Urinary bladder (tissue), 4 donors: Measurements from ENCODE around the gene GRM7. TPM values are rescaled to one million over a fixed set of nuclear protein-coding genes. Genes with fewer than 3 reads are reported as not detected.

ENCODE experiments used
- DNase-seq: peaks from one replicate; pipeline ENCODE4 v3.0.0-alpha.2; 2015; ENCODE audit errors: extremely low spot score
- H3K27ac ChIP-seq: one replicate; pipeline ENCODE4 v1.5.1; 2013; ENCODE audit warnings: low read depth, mild to moderate bottlenecking, moderate library complexity
- H3K36me3 ChIP-seq: one replicate; pipeline ENCODE4 v1.6.1; 2013; ENCODE audit warnings: mild to moderate bottlenecking, moderate library complexity; ENCODE audit not compliant: insufficient read depth
- H3K4me1 ChIP-seq: one replicate; pipeline ENCODE4 v1.6.1; 2013; ENCODE audit warnings: mild to moderate bottlenecking, moderate library complexity; ENCODE audit not compliant: insufficient read depth
- H3K4me3 ChIP-seq: one replicate; pipeline ENCODE4 v1.5.1; 2013; ENCODE audit warnings: low read depth, low read length
- WGBS: extraction: QIAGEN DNeasy Blood & Tissue Kit; methylation state at CpG from one replicate; pipeline ENCODE4 v1.1.7; 2013; 5-methylcytosine and 5-hydroxymethylcytosine counted together
- polyA plus RNA-seq: library from polyadenylated mRNA; stranded (reverse); fragments of 200-250 nt; gene quantifications from one replicate; pipeline ENCODE4 v1.2.3, GENCODE V29; 2013
- total RNA-seq: library from RNA; depleted of rRNA; stranded (reverse); fragments of >200 nt; gene quantifications from one replicate; pipeline ENCODE4 v1.2.3, GENCODE V29; 2014
- donor health status: healthy with polysubstance abuse.
- donor health status: healthy.

GRM7 gene
- total and polyA plus RNA-seq, 2 donors = 2.3 to 14.6 TPM

DNA sequence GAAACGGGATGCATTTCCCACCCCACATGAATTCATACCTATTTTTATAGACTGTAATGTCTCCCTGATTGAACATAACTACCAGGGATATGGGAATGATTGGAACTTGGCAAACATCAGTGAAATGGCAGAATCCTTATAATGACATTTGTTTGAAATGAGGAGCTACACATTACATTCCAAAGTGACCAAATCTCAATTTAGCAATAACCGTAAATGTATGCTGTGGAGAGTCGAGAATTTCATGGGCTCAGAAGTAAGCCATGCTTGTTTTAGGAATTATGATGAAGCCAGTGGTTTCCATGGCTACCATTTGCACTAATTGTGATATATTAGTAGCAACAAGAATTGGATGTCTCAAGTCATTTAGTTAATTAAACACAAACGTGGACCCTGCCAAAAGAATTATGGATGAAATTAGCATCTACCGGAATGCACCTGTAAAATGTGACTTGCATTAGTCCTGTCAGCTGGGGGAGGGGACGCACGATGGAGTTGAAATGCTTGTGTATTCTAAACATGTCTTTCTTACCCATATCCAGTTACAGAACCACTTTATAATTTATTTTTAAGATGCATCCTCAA, 760.2 kb downstream of the GRM7 start:
- 83% methylated on average over 7 of the region's 7 CpGs for WGBS
- Histone ChIP-seq H3K36me3 (no peaks in the 10 kb centered on the region), H3K4me1 (no peaks in the 10 kb centered on the region), H3K4me3 (no peak overlapping the region), H3K27ac (no peak overlapping the region)
- no peak for DNase-seq

DNA sequence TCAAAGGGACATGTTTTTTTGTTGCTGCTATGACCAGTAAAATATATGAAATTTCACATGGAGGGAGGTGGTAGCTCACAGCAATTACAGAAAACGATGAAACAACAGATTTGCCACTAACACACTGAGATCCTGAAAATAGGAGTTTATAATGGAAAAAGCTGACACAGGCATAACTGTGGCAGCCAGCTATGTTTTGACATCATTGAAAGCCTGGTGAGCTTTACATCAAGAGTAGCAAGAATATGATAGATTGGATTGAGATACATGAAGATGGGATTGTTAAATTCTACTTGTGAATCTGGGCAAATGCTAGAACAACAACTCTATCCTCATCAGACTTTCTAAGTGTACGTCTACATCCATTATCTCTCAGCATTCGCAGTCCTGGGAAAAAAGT, 760.7 kb downstream of the GRM7 start:
- Histone ChIP-seq H3K4me3 (no peak overlapping the region), H3K4me1 (no peaks in the 10 kb centered on the region), H3K27ac (no peak overlapping the region), H3K36me3 (no peaks in the 10 kb centered on the region)
- DNase-seq = no peak
- WGBS = 88% methylated on average over 3 of the region's 3 CpGs

DNA sequence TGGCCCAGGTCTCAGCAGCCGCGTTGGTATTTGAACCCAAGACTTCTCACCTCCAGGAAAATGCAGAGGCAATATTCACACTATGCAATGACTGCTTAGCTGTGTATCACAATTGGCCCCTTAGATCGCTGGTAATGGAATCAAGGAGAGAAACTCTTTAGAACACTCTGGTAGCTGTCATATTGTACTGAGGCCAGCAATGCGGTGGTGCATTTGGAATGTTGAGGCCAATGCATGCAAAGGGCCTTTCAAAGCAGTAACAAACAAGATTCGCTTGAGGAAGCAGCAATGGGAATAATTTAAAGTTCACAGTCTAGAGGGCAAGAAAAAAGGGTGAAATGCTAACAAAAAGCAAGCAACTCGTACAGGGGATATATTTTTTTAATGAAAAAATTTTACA, 764.1 kb downstream of the GRM7 start:
- H3K4me1 ChIP-seq = no peaks in the 10 kb centered on the region
- no peaks in the 10 kb centered on the region for H3K36me3 ChIP-seq
- no peak overlapping the region for H3K4me3 ChIP-seq
- DNase-seq = no peak
- 91% methylated on average over 6 of the region's 6 CpGs for WGBS
- H3K27ac ChIP-seq = no peak overlapping the region

DNA sequence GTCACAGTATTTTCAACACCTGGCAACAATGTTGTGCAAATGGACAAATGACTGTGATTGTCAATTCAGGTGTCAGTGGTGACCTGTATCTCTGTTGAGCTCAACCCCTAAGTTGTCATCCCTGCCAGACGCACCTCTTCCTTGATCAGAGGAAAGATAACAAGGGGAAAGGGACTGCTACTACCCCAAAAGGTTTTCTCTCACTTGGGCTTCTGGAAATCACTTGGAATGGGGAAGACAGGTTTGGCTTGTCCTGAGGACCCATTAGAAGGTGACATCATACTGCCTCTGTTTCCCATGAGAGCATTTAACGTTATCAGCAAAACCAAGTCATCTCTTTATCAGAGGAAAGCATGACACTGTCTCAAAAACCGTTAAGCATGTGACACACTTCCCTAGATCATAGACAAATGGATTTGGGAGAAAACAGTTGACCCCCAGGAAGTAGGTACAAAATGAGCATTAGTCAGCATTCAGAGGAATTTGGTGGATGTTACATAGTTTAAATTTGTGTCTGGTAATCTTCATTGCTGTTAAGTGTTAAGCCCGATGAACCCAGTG, 769.5 kb downstream of the GRM7 start:
- Histone ChIP-seq H3K36me3 (no peaks in the 10 kb centered on the region), H3K4me1 (no peaks in the 10 kb centered on the region), H3K27ac (no peak overlapping the region), H3K4me3 (no peak overlapping the region)
- DNase-seq = no peak
- WGBS = 50% methylated on average over 4 of the region's 4 CpGs

DNA sequence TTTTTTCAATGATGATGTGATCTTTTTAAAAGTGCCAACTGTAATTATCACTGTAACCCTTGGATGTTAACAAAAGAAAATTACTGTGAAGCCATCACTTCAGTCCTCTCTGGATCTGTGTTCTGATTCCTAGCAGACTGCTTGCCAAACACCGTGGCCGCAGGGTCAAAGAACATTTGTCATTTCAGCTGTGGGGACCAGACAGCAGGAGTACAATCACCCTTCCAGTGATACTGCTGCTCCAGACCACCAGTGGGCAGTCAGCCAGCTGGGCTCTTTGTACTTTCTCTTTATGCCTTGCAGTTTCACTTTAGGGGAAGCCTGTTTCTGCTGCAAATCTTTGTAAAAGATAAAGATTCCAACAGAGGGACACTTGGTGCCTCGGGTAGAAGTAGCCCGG, 770.0 kb downstream of the GRM7 start:
- DNase-seq = no peak
- WGBS = 24% methylated on average over 4 of the region's 4 CpGs

DNA sequence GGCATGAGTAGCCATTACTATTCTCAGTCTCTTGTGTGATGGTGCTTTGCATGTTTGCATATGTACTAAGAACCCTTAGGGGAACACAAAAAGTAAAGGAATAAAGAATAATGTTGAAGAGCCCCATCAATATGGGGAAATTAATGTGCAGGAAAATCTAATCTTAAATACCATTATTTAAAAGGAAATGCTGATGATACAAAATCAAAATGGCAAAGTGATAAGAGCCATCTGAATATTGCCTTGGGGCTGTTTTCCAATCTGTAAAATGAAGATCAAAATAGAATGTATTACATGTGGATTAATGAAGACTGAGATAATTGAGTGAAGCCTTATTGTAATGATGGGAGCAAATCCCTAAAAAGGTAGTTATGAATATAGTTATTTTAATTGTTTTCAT, 771.4 kb downstream of the GRM7 start:
- DNase-seq = no peak
- Histone ChIP-seq H3K36me3 (no peaks in the 10 kb centered on the region), H3K4me3 (no peak overlapping the region), H3K27ac (no peak overlapping the region), H3K4me1 (no peaks in the 10 kb centered on the region)

More for the DNA sequence above, 770.0 kb downstream of the GRM7 start:
- no peaks in the 10 kb centered on the region for H3K36me3 ChIP-seq
- H3K27ac ChIP-seq = no peak overlapping the region
- no peak overlapping the region for H3K4me3 ChIP-seq
- H3K4me1 ChIP-seq = no peaks in the 10 kb centered on the region

DNA sequence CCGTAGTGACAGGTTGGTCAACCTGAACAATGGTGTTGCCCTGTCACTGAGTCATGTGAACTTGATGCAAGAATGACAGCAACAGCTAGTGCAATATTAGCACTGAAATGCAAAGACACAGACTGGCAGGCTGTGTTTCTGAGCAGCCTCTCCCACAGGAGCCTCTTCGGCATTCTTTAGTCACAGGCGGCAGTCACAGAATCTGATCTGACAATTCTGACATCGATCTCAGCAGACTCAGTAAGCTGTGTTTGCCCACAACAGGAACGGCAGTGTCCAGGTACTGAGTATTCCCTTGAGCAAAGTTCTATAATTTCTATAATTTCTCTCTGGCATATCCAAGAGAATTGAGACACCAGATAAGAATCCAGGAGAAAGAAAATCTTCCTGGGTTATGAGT, 776.8 kb downstream of the GRM7 start:
- 61% methylated on average over 5 of the region's 5 CpGs for WGBS
- no peaks in the 10 kb centered on the region for H3K36me3 ChIP-seq
- H3K4me1 ChIP-seq = no peaks in the 10 kb centered on the region
- H3K4me3 ChIP-seq = no peak overlapping the region
- no peak for DNase-seq
- H3K27ac ChIP-seq = no peak overlapping the region

DNA sequence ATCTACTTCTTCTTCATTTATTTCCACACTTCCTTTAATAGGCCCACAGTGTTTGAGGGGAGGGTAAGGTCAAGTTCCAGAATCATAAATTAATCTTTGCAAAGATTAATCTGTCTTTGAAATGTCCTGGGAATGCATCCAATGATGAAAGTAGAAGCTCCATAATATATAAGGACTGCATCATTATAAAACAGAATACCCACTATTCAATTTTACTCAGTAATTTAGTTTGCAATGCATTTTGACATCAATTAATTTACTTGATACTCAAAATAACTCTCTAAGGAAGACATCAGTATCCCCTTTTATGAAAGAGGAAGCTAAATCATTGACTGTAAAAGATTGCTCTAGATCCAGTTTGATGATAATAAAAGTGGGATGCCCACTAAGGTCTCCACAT, 777.2 kb downstream of the GRM7 start:
- H3K4me3 ChIP-seq = no peak overlapping the region
- no peak for DNase-seq
- no peaks in the 10 kb centered on the region for H3K4me1 ChIP-seq
- H3K36me3 ChIP-seq = no peaks in the 10 kb centered on the region
- H3K27ac ChIP-seq = no peak overlapping the region

DNA sequence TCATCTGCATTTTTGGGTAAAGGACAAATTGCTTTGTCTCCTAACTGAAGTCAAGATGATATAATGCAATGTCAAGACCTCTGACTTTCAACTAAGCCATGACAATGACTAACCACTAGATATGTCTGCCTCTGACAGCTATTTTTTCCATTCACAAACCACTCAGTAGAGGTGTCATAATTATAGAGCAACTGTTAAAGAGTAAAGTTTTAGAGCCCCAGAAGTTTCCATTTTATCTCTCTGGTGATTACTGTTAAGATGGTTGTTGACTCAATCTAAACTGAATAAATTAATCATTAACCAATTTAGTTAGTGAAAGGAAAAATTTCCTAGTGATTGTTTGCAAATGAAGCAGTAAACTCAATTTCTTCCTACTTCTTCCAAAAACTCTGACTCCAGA, 779.9 kb downstream of the GRM7 start:
- no peaks in the 10 kb centered on the region for H3K36me3 ChIP-seq
- H3K4me3 ChIP-seq = no peak overlapping the region
- H3K27ac ChIP-seq = no peak overlapping the region
- no peaks in the 10 kb centered on the region for H3K4me1 ChIP-seq
- no peak for DNase-seq

DNA sequence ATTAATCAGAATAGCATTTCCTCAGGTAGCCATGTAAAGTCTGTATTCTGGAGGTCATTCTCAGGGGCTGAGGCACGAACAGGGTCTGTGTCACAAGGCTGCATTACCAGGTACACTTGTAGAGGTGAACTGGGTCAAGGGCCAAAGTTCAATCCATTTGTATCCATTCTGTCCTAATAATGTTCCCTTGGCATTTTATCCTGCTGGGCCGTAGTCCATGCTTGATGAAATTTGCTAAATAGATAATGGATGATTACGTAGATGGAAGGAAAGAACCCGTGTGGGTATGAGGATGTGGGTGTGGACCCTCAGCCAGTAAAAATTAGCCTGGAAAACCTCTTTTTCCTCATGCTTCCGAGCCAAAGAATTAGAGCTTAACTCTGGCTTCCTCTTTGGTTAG, 785.9 kb downstream of the GRM7 start:
- H3K4me1 ChIP-seq = no peaks in the 10 kb centered on the region
- H3K27ac ChIP-seq = no peak overlapping the region
- H3K4me3 ChIP-seq = no peak overlapping the region
- DNase-seq = no peak
- H3K36me3 ChIP-seq = no peaks in the 10 kb centered on the region
- 83% methylated on average over 5 of the region's 5 CpGs for WGBS

DNA sequence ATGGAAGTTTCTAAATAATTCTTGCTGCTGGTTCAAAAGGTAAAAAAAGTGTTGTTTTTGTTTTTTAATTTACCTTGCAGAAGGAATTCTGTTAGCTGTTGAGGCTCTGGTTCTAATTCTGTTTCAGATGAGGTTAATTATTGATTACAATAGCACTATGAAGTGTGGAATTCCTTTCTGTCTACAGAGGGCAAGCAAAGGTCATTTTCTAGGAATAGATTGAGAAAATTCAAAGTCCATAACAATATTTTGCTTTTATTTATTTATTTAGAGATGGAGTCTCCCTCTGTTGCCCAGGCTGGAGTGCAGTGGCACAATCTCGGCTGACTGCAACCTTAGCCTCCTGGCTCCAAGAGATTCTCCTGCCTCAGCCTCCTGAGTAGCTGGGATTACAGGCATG, 789.6 kb downstream of the GRM7 start:
- Histone ChIP-seq H3K4me3 (no peak overlapping the region), H3K36me3 (no peaks in the 10 kb centered on the region), H3K4me1 (no peaks in the 10 kb centered on the region), H3K27ac (no peak overlapping the region)
- no peak for DNase-seq
- 92% methylated on average over 1 of the region's 1 CpG for WGBS

DNA sequence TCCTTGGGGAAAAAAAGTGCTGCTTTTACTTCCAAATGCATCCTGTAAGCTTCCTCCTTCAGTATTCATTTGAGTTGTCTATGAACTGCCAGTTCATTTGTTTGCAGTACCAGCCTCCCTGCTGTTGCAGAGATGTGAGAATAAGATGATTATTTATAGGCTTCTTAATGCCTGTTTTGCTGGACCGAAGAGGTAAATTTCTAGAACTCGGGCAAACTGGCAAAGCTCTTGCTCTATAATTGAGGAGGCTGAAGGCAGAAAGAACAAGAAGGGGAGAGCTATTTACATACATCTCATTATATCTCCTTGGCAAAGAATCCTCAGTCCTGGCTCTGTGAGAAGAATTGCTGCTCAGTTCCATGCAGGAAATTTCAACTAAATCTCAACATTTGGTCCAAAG, 790.4 kb downstream of the GRM7 start:
- 50% methylated on average over 2 of the region's 2 CpGs for WGBS
- no peaks in the 10 kb centered on the region for H3K4me1 ChIP-seq

DNA sequence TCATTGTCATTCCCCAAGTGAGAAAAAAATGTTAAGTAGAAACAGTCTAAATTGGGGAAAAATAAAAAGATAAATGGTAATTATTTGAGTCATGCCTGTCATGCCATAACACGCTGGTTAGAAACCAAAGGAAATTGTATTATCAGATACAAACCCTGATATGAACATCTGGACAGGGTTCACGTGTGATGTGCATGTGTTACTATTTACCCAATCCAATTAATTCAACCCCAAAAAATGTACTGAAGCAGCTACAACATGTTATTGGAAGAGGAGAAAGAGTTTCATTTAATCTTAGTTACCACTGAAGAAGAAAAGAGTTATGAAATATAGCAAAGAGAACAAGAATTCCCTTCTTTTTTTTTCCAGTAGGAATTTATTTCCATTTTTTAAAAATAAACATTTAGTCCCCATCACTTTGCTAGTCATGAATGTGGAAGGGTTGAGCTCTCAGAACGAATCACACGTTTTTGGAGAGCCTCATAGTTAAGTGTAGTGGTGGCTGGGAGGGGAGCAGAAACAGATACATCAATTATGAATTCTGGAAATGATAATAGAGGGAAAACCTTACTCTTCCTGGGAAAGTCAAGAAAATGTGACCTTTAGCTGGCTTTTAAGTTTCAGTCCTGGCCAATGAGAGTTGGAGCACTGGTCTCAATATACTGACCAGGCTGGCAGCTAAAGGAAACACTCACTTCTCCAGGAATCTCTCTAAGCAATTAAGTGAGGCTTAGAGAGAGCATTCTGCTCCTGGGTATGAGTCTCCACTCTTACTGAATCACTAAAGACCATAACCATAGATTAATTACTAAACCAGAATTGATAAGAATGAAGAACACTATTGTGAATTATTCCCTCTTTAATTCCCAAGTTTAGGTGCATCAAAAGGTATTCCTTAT, 796.5 kb downstream of the GRM7 start:
- Histone ChIP-seq H3K36me3 (no peaks in the 10 kb centered on the region), H3K27ac (no peak overlapping the region), H3K4me3 (no peak overlapping the region), H3K4me1 (no peaks in the 10 kb centered on the region)
- 63% methylated on average over 4 of the region's 4 CpGs for WGBS
- no peak for DNase-seq

More for the DNA sequence above, 790.4 kb downstream of the GRM7 start:
- Histone ChIP-seq H3K27ac (no peak overlapping the region), H3K4me3 (no peak overlapping the region), H3K36me3 (no peaks in the 10 kb centered on the region)
- no peak for DNase-seq

DNA sequence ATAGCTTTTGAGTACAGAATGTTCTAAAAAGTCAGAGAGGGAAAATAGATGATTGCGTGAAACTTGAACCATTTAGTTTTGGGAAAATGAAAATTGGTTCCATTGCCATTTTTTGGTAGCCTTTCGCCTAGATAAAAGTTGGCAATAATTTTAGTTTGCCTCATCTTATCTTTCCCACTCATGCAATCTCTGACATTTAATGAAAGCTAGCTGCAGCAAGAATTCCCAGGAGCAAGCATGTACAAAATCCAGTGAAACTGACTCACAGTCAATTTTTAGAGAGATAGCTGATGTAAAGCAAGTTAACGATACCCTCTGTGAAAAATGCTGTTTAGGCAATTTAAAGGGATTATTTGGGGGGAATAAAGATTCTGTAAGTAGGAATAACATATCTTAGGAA, 797.4 kb downstream of the GRM7 start:
- no peak overlapping the region for H3K27ac ChIP-seq
- WGBS = 62% methylated on average over 3 of the region's 3 CpGs
- H3K4me3 ChIP-seq = no peak overlapping the region
- no peaks in the 10 kb centered on the region for H3K4me1 ChIP-seq
- no peak for DNase-seq
- no peaks in the 10 kb centered on the region for H3K36me3 ChIP-seq
